Keratinocyte (primary cell): Measurements from ENCODE around the gene KCNT2. TPM values are rescaled to one million over a fixed set of nuclear protein-coding genes. Genes with fewer than 3 reads are reported as not detected.

ENCODE experiments used
- DNase-seq: peaks from one replicate; pipeline ENCODE4 v3.0.0-alpha.2; 2011; ENCODE audit warnings: low read depth, missing footprints, low spot score
- FAIRE-seq: peaks from 2 replicates; lab custom pipeline; 2011; peaks lifted over from hg19 to GRCh38; lab: Jason Lieb, UNC
- H2AFZ ChIP-seq: 2 replicates; pipeline ENCODE4 v1.6.0; 2012; ENCODE audit warnings: low read length, control low read depth, inconsistent platforms; ENCODE audit not compliant: control insufficient read depth
- H3K27ac ChIP-seq: 2 replicates; pipeline ENCODE4 v1.5.1; 2011; ENCODE audit warnings: low read length; ENCODE audit not compliant: control insufficient read depth, insufficient read depth
- H3K27me3 ChIP-seq: 3 replicates; pipeline ENCODE4 v1.6.0; 2011; ENCODE audit warnings: low read length; ENCODE audit not compliant: control insufficient read depth, insufficient read depth; ENCODE audit errors: extremely low read depth
- H3K36me3 ChIP-seq, 2 experiments: 2 replicates in 1 of 2; 3 replicates in 1 of 2; pipeline ENCODE4 v1.5.1; 2011; ENCODE audit warnings: low read length in 2 of 2, mild to moderate bottlenecking in 1 of 2; ENCODE audit not compliant: control insufficient read depth in 2 of 2, insufficient read depth in 2 of 2; ENCODE audit errors: extremely low read depth in 1 of 2
- H3K4me1 ChIP-seq: 3 replicates; pipeline ENCODE4 v1.5.1; 2011; ENCODE audit warnings: low read length; ENCODE audit not compliant: control insufficient read depth, insufficient read depth; ENCODE audit errors: extremely low read depth
- H3K4me2 ChIP-seq: 3 replicates; pipeline ENCODE4 v1.6.0; 2011; ENCODE audit warnings: low read depth, low read length; ENCODE audit not compliant: control insufficient read depth, insufficient read depth; ENCODE audit errors: extremely low read depth
- H3K4me3 ChIP-seq, 3 experiments: fragments of 200-600 bp in 1 of 3; sonication (generic) in 1 of 3; 2 replicates in 2 of 3; 3 replicates in 1 of 3; pipeline ENCODE4 v1.5.1; 2011 to 2016; ENCODE audit warnings: low read length in 3 of 3, mild to moderate bottlenecking in 3 of 3, control low read depth in 2 of 3, inconsistent platforms in 1 of 3, low read depth in 1 of 3, mixed read lengths in 1 of 3, mixed run types in 1 of 3, moderate library complexity in 1 of 3; ENCODE audit not compliant: control insufficient read depth in 2 of 3, insufficient read depth in 2 of 3; ENCODE audit errors: extremely low read depth in 1 of 3
- H3K79me2 ChIP-seq: 2 replicates; pipeline ENCODE4 v1.6.0; 2012; ENCODE audit warnings: low read length; ENCODE audit not compliant: control insufficient read depth, insufficient read depth
- H3K9ac ChIP-seq: 3 replicates; pipeline ENCODE4 v1.6.0; 2011; ENCODE audit warnings: low read length; ENCODE audit not compliant: control insufficient read depth, insufficient read depth; ENCODE audit errors: extremely low read depth
- H3K9me1 ChIP-seq: 3 replicates; pipeline ENCODE4 v1.6.0; 2011; ENCODE audit warnings: low read length; ENCODE audit not compliant: control insufficient read depth, insufficient read depth; ENCODE audit errors: extremely low read depth
- H3K9me3 ChIP-seq: 2 replicates; pipeline ENCODE4 v1.5.1; 2012; ENCODE audit warnings: low read depth, low read length; ENCODE audit not compliant: control insufficient read depth
- H4K20me1 ChIP-seq: 3 replicates; pipeline ENCODE4 v1.6.0; 2011; ENCODE audit warnings: low read length; ENCODE audit not compliant: control insufficient read depth, insufficient read depth; ENCODE audit errors: extremely low read depth
- CTCF ChIP-seq, 3 experiments: IDR thresholded peaks in 1 of 3; conservative IDR thresholded peaks in 1 of 3; optimal IDR thresholded peaks in 1 of 3; 2 replicates in 2 of 3; 3 replicates in 1 of 3; pipeline versions ENCODE3 to v1.5.1; 2011; ENCODE audit warnings: low read length in 3 of 3, mild to moderate bottlenecking in 3 of 3, moderate library complexity in 2 of 3, control low read depth in 1 of 3, inconsistent platforms in 1 of 3; ENCODE audit not compliant: insufficient read depth in 2 of 3; ENCODE audit errors: extremely low read depth in 1 of 3
- EZH2 ChIP-seq: IDR thresholded peaks from one replicate; pipeline ENCODE4 v1.6.1; 2012; ENCODE audit warnings: inconsistent platforms, mild to moderate bottlenecking, low read length, moderate library complexity
- dilution Hi-C: fragments of 300-500 bp; cut with MboI; formaldehyde crosslinking; loops from one replicate; pipeline ENCODE4 v1.7.0; 2020; ENCODE audit warnings: low sequenced_read_pairs; ENCODE audit not compliant: extremely low pct_ligation_motif_present
- polyA plus RNA-seq, 5 experiments: library from polyadenylated mRNA; depleted of rRNA in 3 of 5; stranded (reverse) in 3 of 5; stranded (forward) in 1 of 5; unstranded in 1 of 5; fragments of >200 nt; gene quantifications; 1 replicate in 1 of 5; 2 replicates in 3 of 5; 3 replicates in 1 of 5; pipeline versions ENCODE4 v1.2.1 to v1.2.3, GENCODE V29; 2011 to 2012; ENCODE audit warnings: missing spikeins in 2 of 5, low read depth in 1 of 5, low replicate concordance in 1 of 5

The KCNT2 gene
- polyA plus RNA-seq, 1 donor (not counting 4 experiments of a cell fraction or from before 2014, with no cell fraction given) = not detected

- Histone ChIP-seq H2AFZ (no peak overlapping the region), H3K27ac (peak overlapping the region; percentile 10), H3K9ac (no peak overlapping the region), H3K79me2 (no peaks in the 10 kb centered on the region), H3K4me3 (no peak overlapping the region), H3K9me1 (no peaks in the 10 kb centered on the region), H3K4me2 (peak overlapping the region; percentile 49), H3K9me3 (no peaks in the 10 kb centered on the region), H3K36me3 (no peaks in the 10 kb centered on the region), H3K27me3 (no peaks in the 10 kb centered on the region), H4K20me1 (no peaks in the 10 kb centered on the region), H3K4me1 (peaks cover 13% of the 10 kb centered on the region)
- dilution Hi-C loops = no loop called here
- FAIRE-seq (peak; percentile 83), DNase-seq (peak; percentile 73)
- TF ChIP-seq EZH2 = no peak
- no peak for TF ChIP-seq CTCF (optimal IDR thresholded peaks at IDR 0.05 in 1 of 3, IDR thresholded peaks at IDR 0.05 in 1 of 3, conservative IDR thresholded peaks at IDR 0.05 in 1 of 3; ENCODE audit: extremely low read depth in 1 of 3, insufficient read depth in 2 of 3, low read length in 3 of 3)
These were observed 247.0 kb downstream of the KCNT2 start for GRCh38 chr1:196361112-196361714.

- Histone ChIP-seq H2AFZ (no peak overlapping the region), H3K4me2 (no peak overlapping the region), H3K36me3 (no peaks in the 10 kb centered on the region), H3K27ac (no peak overlapping the region), H3K4me3 (no peak overlapping the region), H3K27me3 (no peaks in the 10 kb centered on the region), H4K20me1 (no peaks in the 10 kb centered on the region), H3K4me1 (peaks cover 13% of the 10 kb centered on the region), H3K9me3 (no peaks in the 10 kb centered on the region), H3K9me1 (no peaks in the 10 kb centered on the region), H3K79me2 (no peaks in the 10 kb centered on the region), H3K9ac (no peak overlapping the region)
- FAIRE-seq (no peak), DNase-seq (no peak)
- TF ChIP-seq EZH2 (no peak), CTCF (optimal IDR thresholded peaks at IDR 0.05 in 1 of 3, IDR thresholded peaks at IDR 0.05 in 1 of 3, conservative IDR thresholded peaks at IDR 0.05 in 1 of 3; ENCODE audit: extremely low read depth in 1 of 3, insufficient read depth in 2 of 3, low read length in 3 of 3) (no peak)
- dilution Hi-C loops = no loop called here
These were observed 250.3 kb downstream of the KCNT2 start for GRCh38 chr1:196357913-196358312.
